ENCODE results near the gene GEMIN8. TPM values are rescaled to one million over a fixed set of nuclear protein-coding genes. Genes with fewer than 3 reads are reported as not detected.

Gene GEMIN8
- polyA plus RNA-seq, 2 of the 4 experiments (the other 2 are of a cell fraction) = 13.9 to 21.8 TPM

GRCh38 chrX:14027511-14028019 is 2.1 kb downstream of the GEMIN8 start:
- Histone ChIP-seq H3K4me1 (peaks cover 25% of the 10 kb centered on the region), H3K4me3 (no peak overlapping the region), H3K4me2 (peak overlapping the region; percentile 89), H3K9me3 (no peaks in the 10 kb centered on the region), H3K27ac (no peak overlapping the region)
- TF ChIP-seq REST (IDR thresholded peaks at IDR 0.05) (no peak), FOSL2 (IDR thresholded peaks at IDR 0.05) (no peak), FOSL2 (CRISPR knock-in tag; IDR thresholded peaks at IDR 0.05) (peak; percentile 38; the same call in 1 of the 2 replicates)
- ChIA-PET POLR2A (no interaction called here), CTCF (no interaction called here)
- ATAC-seq (no peak), FAIRE-seq (peak; percentile 32), DNase-seq (ENCODE audit: low read depth in 1 of 2, low spot score in 1 of 2) (peak in 1 of 2 experiments; percentile 22)

- no peak for DNase-seq (ENCODE audit: low read depth in 1 of 2, low spot score in 1 of 2)
Observed at GRCh38 chrX:14027036-14027435, 2.7 kb downstream of the GEMIN8 start.

GRCh38 chrX:14026121-14026520 is 3.6 kb downstream of the GEMIN8 start:
- POLR2A ChIA-PET = no interaction called here
- CTCF ChIA-PET = interaction anchor here (1.1 kb wide), 1 partner anchor 279 kb away, joined by 3 read pairs; no protein-coding TSS in a partner anchor
- H3K27ac ChIP-seq = no peak overlapping the region
- TF ChIP-seq CTCF (IDR thresholded peaks at IDR 0.05) = no peak
- TF ChIP-seq POLR2A (IDR thresholded peaks at IDR 0.05; ENCODE audit: low read length) = no peak
- no peak for TF ChIP-seq CEBPB (IDR thresholded peaks at IDR 0.05)
- TF ChIP-seq SMC3 (IDR thresholded peaks at IDR 0.05) = no peak
- TF ChIP-seq HOXB13 (CRISPR knock-in tag; IDR thresholded peaks at IDR 0.05; ENCODE audit: low read depth) = no peak
- H3K9me3 ChIP-seq = no peaks in the 10 kb centered on the region
- DNase-seq (ENCODE audit: low read depth in 1 of 2, low spot score in 1 of 2) = no peak
- no peak overlapping the region for H3K4me3 ChIP-seq
- no peak overlapping the region for H3K4me2 ChIP-seq
- ATAC-seq = no peak
- peaks cover 25% of the 10 kb centered on the region for H3K4me1 ChIP-seq
- WGBS (ENCODE audit: missing lambda C conversion rate) = 66% methylated on average over 7 of the region's 7 CpGs
- FAIRE-seq = no peak

More at GRCh38 chrX:14027036-14027435, 2.7 kb downstream of the GEMIN8 start:
- Histone ChIP-seq H3K27ac (no peak overlapping the region), H3K9me3 (no peaks in the 10 kb centered on the region), H3K4me1 (peaks cover 25% of the 10 kb centered on the region), H3K4me3 (no peak overlapping the region), H3K4me2 (peak overlapping the region; percentile 89; the same call in 2 of the 3 replicates)
- 87% methylated on average over 1 of the region's 1 CpG for WGBS (ENCODE audit: missing lambda C conversion rate)
- CTCF ChIA-PET = no interaction called here
- POLR2A ChIA-PET = no interaction called here
- ATAC-seq (no peak), FAIRE-seq (no peak)
- TF ChIP-seq EP300 (IDR thresholded peaks at IDR 0.05) = no peak
- TF ChIP-seq MAX (IDR thresholded peaks at IDR 0.05) = no peak
- no peak for TF ChIP-seq HEYL (CRISPR knock-in tag; IDR thresholded peaks at IDR 0.05)
- no peak for TF ChIP-seq EHMT2 (IDR thresholded peaks at IDR 0.05; ENCODE audit: low read depth)
- no peak for TF ChIP-seq NR3C1 (IDR thresholded peaks at IDR 0.05)
- TF ChIP-seq KDM1A (IDR thresholded peaks at IDR 0.05; ENCODE audit: low read depth) = no peak
- TF ChIP-seq ATOH8 (CRISPR knock-in tag; IDR thresholded peaks at IDR 0.05; ENCODE audit: low read depth) = no peak
- TF ChIP-seq JUN (IDR thresholded peaks at IDR 0.05) = no peak
- TF ChIP-seq BHLHE40 (IDR thresholded peaks at IDR 0.05; ENCODE audit: low read depth, low read length) = no peak
- TF ChIP-seq E2F6 (IDR thresholded peaks at IDR 0.05; ENCODE audit: borderline replicate concordance, low read depth) = no peak
- no peak for TF ChIP-seq ZFP36 (IDR thresholded peaks at IDR 0.05; ENCODE audit: borderline replicate concordance, partially characterized antibody)
- TF ChIP-seq SREBF2 (IDR thresholded peaks at IDR 0.05) = no peak
- no peak for TF ChIP-seq GATA3 (IDR thresholded peaks at IDR 0.05; ENCODE audit: borderline replicate concordance)
